ENCODE data around the gene DNAI2.

GRCh38 chr17:74361230-74362068 is 87.4 kb downstream of the DNAI2 start, which contains the start of gene BTBD17:
- peak; percentile 91 for TF ChIP-seq CTCF (conservative IDR thresholded peaks at IDR 0.05)
- no peak for TF ChIP-seq ZFX (IDR thresholded peaks at IDR 0.05)

Data from C4-2B (cell line).